Endometrial microvascular endothelial cells (primary cell): ENCODE measurements around the gene CCL19. TPM values are rescaled to one million over a fixed set of nuclear protein-coding genes. Genes with fewer than 3 reads are reported as not detected.

Experiments used
- in situ Hi-C: cut with HindIII; loops from 2 replicates; pipeline ENCODE4 v1.10.0; 2017; ENCODE audit warnings: low sequenced_read_pairs, low pct_unique_long_range_greater_than_20kb; ENCODE audit errors: inconsistent ontology term
- total RNA-seq: library from RNA; depleted of rRNA; stranded (reverse); fragments of >200 nt; gene quantifications from one replicate; pipeline ENCODE4 v1.2.3, GENCODE V29; 2015; ENCODE audit errors: inconsistent ontology term

Gene CCL19
- total RNA-seq, 1 donor from 2014 or later = not detected

- in situ Hi-C loops = no loop called here
These were observed 21.1 kb downstream of the CCL19 start for GRCh38 chr9:34669809-34670562.

GRCh38 chr9:34665381-34666250, 25.5 kb downstream of the CCL19 start:
- in situ Hi-C loops = no loop called here

- in situ Hi-C loops = no loop called here
These were observed 26.1 kb downstream of the CCL19 start for GRCh38 chr9:34665067-34665380.

DNA sequence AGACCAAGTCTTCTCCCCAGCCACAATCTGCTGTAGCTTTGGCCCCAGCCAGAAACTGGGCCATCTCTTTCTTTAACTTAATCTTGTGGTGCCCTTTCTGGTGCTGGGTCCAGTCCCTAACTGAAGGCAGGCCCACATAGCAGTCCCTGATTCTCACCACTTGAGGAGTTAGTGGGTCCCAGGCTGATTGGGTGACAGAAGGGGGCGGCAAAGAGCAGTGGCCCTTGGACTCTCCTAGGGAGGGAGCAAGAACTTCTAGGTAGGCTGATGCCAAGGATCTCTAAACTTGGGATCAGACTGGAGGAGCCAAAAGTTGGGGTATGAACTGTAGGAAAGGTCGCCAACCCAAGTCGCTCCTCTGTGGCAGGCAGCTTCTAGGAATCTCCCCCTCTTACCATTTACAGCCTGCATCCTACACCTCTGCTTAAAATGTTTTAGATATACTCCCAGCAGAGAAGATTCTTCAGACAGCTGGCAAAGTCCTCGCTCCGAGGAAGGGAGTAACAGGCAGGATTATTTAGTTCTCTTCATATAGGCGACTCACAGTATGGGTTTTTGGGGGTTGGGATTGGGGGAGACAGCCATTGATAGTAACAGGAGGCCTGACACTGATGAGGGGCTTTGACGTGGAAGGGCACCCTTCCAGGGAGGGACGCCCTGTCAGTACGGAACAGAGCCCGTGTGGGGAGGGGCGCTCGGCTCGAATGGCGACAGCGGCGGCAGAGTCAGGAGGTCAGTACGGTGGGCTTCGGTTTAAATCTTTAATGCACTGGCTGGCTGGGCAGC, 26.6 kb downstream of the CCL19 start:
- in situ Hi-C loops = no loop called here

- in situ Hi-C loops = no loop called here
These were observed 27.8 kb downstream of the CCL19 start for GRCh38 chr9:34663303-34663605.

- in situ Hi-C loops = no loop called here
These were observed 28.4 kb downstream of the CCL19 start, which contains the start of gene CCL27 for GRCh38 chr9:34662526-34663302. Gene CCL27, minus strand, starts transcription at chr9:34662657. Its CDS starts 24 bp downstream, at chr9:34662633.

DNA sequence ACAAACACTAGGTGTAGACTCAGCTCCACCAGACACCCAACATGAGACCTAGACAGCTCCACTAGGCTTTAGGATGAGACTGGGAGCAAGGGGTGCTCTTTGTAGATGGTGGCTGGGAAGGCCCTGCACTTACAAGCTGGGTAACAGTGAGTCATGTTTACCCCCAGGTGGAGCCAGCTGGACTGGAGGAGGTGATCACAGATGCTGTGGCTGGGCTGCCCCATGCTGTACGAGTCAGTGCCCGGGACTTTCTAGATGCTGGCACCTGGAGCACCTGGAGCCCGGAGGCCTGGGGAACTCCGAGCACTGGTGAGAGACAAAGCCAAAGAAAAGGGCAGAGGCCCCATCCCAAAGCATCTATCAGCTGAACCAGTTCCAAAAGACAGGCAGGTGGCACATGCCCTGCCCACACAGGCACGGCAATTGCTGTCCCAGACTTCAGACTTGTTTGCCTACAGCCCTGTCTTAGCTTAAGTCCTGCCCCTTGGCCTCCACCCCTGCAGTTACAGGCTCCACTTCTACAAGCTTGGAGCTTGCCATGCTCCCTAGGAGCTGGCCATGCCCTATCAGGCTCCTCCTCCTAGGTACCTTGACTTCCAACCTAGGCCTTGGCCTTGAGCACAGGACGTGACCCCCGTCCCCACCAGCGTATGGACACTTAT, 31.4 kb downstream of the CCL19 start:
- in situ Hi-C loops = no loop called here

DNA sequence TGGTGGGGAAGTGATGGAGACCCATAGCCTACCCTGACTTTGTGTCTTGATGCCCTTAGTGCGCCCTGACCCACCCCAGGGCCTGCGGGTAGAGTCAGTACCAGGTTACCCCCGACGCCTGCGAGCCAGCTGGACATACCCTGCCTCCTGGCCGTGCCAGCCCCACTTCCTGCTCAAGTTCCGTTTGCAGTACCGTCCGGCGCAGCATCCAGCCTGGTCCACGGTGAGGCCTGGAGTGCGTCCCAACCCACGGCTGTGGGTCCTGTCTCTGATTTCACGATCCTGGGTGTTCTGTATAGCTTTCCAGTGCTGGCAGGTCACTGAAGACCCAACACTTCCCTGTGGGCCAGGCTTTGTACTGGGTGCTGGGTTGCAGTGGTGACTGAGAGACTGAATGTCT, 32.6 kb downstream of the CCL19 start:
- in situ Hi-C loops = no loop called here

- in situ Hi-C loops = no loop called here
These were observed 34.1 kb downstream of the CCL19 start for GRCh38 chr9:34656992-34657391.

GRCh38 chr9:34655394-34655793, 35.7 kb downstream of the CCL19 start:
- in situ Hi-C loops = no loop called here

- in situ Hi-C loops = no loop called here
These were observed 36.6 kb downstream of the CCL19 start for GRCh38 chr9:34654323-34655051.

DNA sequence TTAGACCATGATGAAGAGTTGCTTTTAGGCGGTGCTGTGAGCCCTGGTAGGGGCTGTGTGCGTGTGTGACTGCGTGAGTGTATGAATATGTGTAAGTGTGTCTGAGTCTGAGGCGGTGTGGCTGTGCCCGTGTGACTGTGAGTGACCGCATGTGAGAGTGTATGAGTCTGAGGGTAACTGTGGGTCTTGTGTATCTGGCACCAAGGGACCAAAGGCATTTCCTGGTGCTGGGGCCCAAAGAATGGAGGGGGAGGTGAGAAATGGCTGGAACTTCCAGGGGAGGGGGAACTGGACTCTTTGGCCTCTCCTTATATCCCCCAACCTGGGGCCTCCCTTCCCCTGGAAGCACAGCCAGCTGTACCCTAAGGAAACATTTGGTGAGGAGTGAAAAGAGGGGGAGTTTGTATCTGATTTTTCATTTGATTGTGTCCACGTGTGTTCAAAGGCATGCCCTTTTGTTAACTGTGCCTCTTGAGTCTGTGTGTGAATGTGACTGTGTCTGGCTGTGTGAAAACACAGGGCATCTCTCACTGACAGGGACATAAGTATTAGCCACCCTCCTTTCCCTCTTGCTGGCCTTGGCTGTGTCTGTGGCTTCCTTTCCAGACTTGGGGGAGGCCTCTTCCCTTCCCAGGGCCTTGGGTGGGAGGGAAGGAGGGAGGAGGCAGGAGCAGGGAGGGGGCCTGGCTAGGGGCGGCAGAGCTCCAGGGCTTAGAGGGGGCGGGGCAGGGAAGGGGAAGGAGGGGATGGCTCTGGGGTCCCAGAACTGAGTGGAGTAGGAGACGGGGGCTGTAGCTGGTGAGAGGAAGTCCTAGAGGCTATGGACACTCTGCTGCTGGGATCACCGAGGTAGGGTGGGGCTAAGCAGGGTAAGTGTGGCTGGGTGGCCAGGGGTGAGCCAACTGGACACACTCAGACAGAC, 37.7 kb downstream of the CCL19 start:
- in situ Hi-C loops = no loop called here

DNA sequence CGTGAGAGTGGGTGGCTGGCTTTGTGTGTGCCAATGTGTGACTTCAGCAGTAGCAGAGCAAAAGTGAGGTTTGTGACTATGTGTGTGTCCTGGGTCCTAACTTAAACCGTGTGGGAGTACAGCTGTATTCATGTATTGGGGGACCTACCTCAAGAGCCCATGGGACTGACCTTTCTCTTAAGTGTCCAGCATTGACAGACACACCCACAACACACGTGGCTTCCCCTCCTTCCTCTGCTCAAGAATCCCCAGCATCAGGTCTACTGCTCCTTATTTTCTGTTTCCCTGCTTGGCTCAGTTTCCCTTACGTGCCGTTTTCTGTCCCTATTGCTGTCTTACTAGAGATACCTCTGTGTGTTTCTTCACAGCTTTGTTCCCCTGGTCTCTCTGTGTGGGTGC, 38.5 kb downstream of the CCL19 start:
- in situ Hi-C loops = no loop called here

GRCh38 chr9:34651876-34652601, 39.0 kb downstream of the CCL19 start, which contains the start of gene IL11RA:
Gene IL11RA, plus strand, starts transcription at chr9:34652185. Its CDS starts 3,033 bp downstream, at chr9:34655218.
- in situ Hi-C loops = no loop called here

DNA sequence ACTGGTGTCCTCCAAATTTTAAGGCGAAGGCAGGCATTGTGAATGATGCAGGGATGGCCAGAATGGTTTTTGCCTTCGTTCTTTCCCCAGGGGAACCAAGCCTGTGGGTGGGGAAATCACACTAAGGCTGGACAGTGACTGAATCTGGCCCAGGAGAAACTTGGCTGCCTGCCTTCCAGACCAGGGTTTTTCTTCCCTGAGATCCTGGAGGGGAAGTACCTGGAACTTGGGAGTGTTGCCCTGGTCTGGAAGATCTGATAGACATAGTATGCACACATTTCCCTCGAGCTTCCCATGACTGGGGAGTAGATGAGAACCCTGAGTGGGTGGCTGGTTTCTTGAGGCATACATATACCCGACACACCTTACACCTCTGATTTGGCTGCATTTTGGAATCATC, 39.8 kb downstream of the CCL19 start:
- in situ Hi-C loops = no loop called here

GRCh38 chr9:34650816-34651215, 40.3 kb downstream of the CCL19 start:
- in situ Hi-C loops = no loop called here
